GM21515 (cell line): ENCODE results near the gene GNRHR.
"Not testable (repeated sequence)": the region's sequence is repeated elsewhere in the genome, so short reads cannot be mapped to it uniquely, and the experiment has no call there.

Experiments
- ATAC-seq: cut with Tn5 transposase; IDR thresholded peaks from one replicate; pipeline ENCODE4 v1.9.1; 2021; ENCODE audit not compliant: unreplicated experiment

The GNRHR gene

GRCh38 chr4:67730511-67730910 is 23.7 kb downstream of the GNRHR start:
- ATAC-seq = not testable (repeated sequence)

GRCh38 chr4:67727124-67727850 is 26.9 kb downstream of the GNRHR start:
- no peak for ATAC-seq

GRCh38 chr4:67725981-67726380 is 28.2 kb downstream of the GNRHR start:
- ATAC-seq = no peak

GRCh38 chr4:67725132-67725531 is 29.1 kb downstream of the GNRHR start:
- ATAC-seq = no peak

GRCh38 chr4:67723949-67724348 is 30.2 kb downstream of the GNRHR start:
- no peak for ATAC-seq

- ATAC-seq = no peak
Measured at GRCh38 chr4:67723341-67723740, 30.8 kb downstream of the GNRHR start.

GRCh38 chr4:67721770-67722597 is 32.2 kb downstream of the GNRHR start:
- no peak for ATAC-seq

- ATAC-seq = no peak
Measured at GRCh38 chr4:67721315-67721769, 32.8 kb downstream of the GNRHR start.

- no peak for ATAC-seq
Measured at GRCh38 chr4:67719953-67720617, 34.1 kb downstream of the GNRHR start.

GRCh38 chr4:67718848-67719247 is 35.3 kb downstream of the GNRHR start:
- ATAC-seq = no peak

- no peak for ATAC-seq
Measured at GRCh38 chr4:67717586-67717985, 36.6 kb downstream of the GNRHR start.

- no peak for ATAC-seq
Measured at GRCh38 chr4:67714955-67715354, 39.2 kb downstream of the GNRHR start.

GRCh38 chr4:67714248-67714583 is 40.0 kb downstream of the GNRHR start:
- peak; percentile 53 for ATAC-seq

GRCh38 chr4:67713529-67714247 is 40.5 kb downstream of the GNRHR start:
- ATAC-seq = no peak

- ATAC-seq = no peak
Measured at GRCh38 chr4:67712650-67713528, 41.3 kb downstream of the GNRHR start.

GRCh38 chr4:67712000-67712625 is 42.1 kb downstream of the GNRHR start:
- ATAC-seq = no peak

GRCh38 chr4:67706682-67707081 is 47.5 kb downstream of the GNRHR start:
- ATAC-seq = not testable (repeated sequence)

- ATAC-seq = no peak
Measured at GRCh38 chr4:67704843-67705242, 49.3 kb downstream of the GNRHR start.

GRCh38 chr4:67702166-67702565 is 52.0 kb downstream of the GNRHR start:
- no peak for ATAC-seq

GRCh38 chr4:67701517-67701850 is 52.7 kb downstream of the GNRHR start:
- peak; percentile 5 for ATAC-seq
